SU-DHL-6 (cell line): ENCODE measurements around the gene FGF16.

Source experiments
- H2AFZ ChIP-seq: fragments of 200-600 bp; sonication (generic); 2 replicates; pipeline ENCODE4 v1.6.1; 2014; ENCODE audit warnings: low read depth, mild to moderate bottlenecking, moderate library complexity, mixed read lengths, antibody characterized with exemption, low read length; ENCODE audit not compliant: severe bottlenecking
- H3F3A ChIP-seq: fragments of 200-600 bp; shearing (Covaris generic); 2 replicates; pipeline ENCODE4 v1.6.0; 2016; ENCODE audit warnings: antibody characterized with exemption, mild to moderate bottlenecking; ENCODE audit not compliant: insufficient read depth
- H3K27ac ChIP-seq: fragments of 200-600 bp; sonication (generic); 2 replicates; pipeline ENCODE4 v1.5.1; 2016; ENCODE audit warnings: low read depth, mild to moderate bottlenecking, low read length, moderate library complexity, mixed read lengths
- H3K27me3 ChIP-seq: fragments of 200-600 bp; sonication (generic), shearing (Covaris generic); 2 replicates; pipeline ENCODE4 v1.6.0; 2014; ENCODE audit warnings: mild to moderate bottlenecking, low read length
- H3K36me3 ChIP-seq: fragments of 200-600 bp; sonication (generic); 2 replicates; pipeline ENCODE4 v1.6.1; 2014; ENCODE audit warnings: mild to moderate bottlenecking, low read length, mixed read lengths
- H3K4me2 ChIP-seq: fragments of 300-600, 200-600 bp; shearing (Covaris generic), sonication (generic); 2 replicates; pipeline ENCODE4 v1.6.0; 2014; ENCODE audit warnings: low read length, low read depth, mild to moderate bottlenecking; ENCODE audit not compliant: poor library complexity, severe bottlenecking
- H3K4me3 ChIP-seq: fragments of 200-600 bp; sonication (generic); 2 replicates; pipeline ENCODE4 v1.5.1; 2014; ENCODE audit warnings: antibody characterized with exemption, low read length, mild to moderate bottlenecking, mixed read lengths; ENCODE audit not compliant: insufficient read depth, poor library complexity, severe bottlenecking
- H3K79me2 ChIP-seq: fragments of 200-600 bp; sonication (generic); 2 replicates; pipeline ENCODE4 v1.6.1; 2014; ENCODE audit warnings: mild to moderate bottlenecking, low read length, moderate library complexity; ENCODE audit not compliant: insufficient read depth
- H3K9ac ChIP-seq: fragments of 200-600 bp; sonication (generic); 2 replicates; pipeline ENCODE4 v1.7.0; 2014; ENCODE audit warnings: mild to moderate bottlenecking, low read length
- H3K9me2 ChIP-seq: fragments of 200-600 bp; sonication (generic); replicated peaks from 2 replicates; pipeline ENCODE4 v1.6.1; 2014; ENCODE audit warnings: low read length; ENCODE audit not compliant: insufficient read depth
- H3K9me3 ChIP-seq: fragments of 200-600 bp; sonication (generic); 2 replicates; pipeline ENCODE4 v1.6.1; 2014; ENCODE audit warnings: low read length, mixed read lengths; ENCODE audit not compliant: insufficient read depth
- H4K20me1 ChIP-seq: fragments of 200-600 bp; sonication (generic); 2 replicates; pipeline ENCODE4 v1.6.1; 2014; ENCODE audit warnings: low read depth, mild to moderate bottlenecking, antibody characterized with exemption, low read length, moderate library complexity, mixed read lengths
- CTCF ChIP-seq: fragments of 200-600 bp; sonication (generic); IDR thresholded peaks from one replicate; pipeline ENCODE4 v1.5.1; 2017; ENCODE audit warnings: antibody characterized with exemption, mild to moderate bottlenecking, low read length, moderate library complexity; ENCODE audit not compliant: insufficient read depth, poor library complexity, severe bottlenecking
- EZH2phosphoT487 ChIP-seq: fragments of 200-600 bp; sonication (generic), shearing (Covaris generic); conservative IDR thresholded peaks from 2 replicates; pipeline ENCODE4 v1.6.1; 2018; ENCODE audit warnings: mild to moderate bottlenecking, antibody characterized with exemption, low read length, moderate library complexity, mixed read lengths

FGF16 gene

GRCh38 chrX:77428551-77428950 is 18.6 kb upstream of the FGF16 start:
- no peaks in the 10 kb centered on the region for H4K20me1 ChIP-seq
- H3K36me3 ChIP-seq = no peaks in the 10 kb centered on the region
- H3K4me2 ChIP-seq = no peak overlapping the region
- no peak overlapping the region for H3K9ac ChIP-seq
- H3K9me3 ChIP-seq = no peaks in the 10 kb centered on the region
- no peaks in the 10 kb centered on the region for H3K9me2 ChIP-seq
- H3K27ac ChIP-seq = no peak overlapping the region
- H3K27me3 ChIP-seq = no peaks in the 10 kb centered on the region
- H3K79me2 ChIP-seq = no peaks in the 10 kb centered on the region
- H3F3A ChIP-seq = no peaks in the 10 kb centered on the region
- no peak overlapping the region for H3K4me3 ChIP-seq
- no peak overlapping the region for H2AFZ ChIP-seq
- TF ChIP-seq EZH2phosphoT487 (no peak), CTCF (no peak)

- Histone ChIP-seq H3K27ac (no peak overlapping the region), H3F3A (no peaks in the 10 kb centered on the region), H3K4me3 (no peak overlapping the region), H3K9ac (no peak overlapping the region), H3K4me2 (no peak overlapping the region), H3K9me3 (no peaks in the 10 kb centered on the region), H3K9me2 (no peaks in the 10 kb centered on the region), H2AFZ (no peak overlapping the region), H3K27me3 (no peaks in the 10 kb centered on the region), H3K79me2 (no peaks in the 10 kb centered on the region), H4K20me1 (no peaks in the 10 kb centered on the region), H3K36me3 (no peaks in the 10 kb centered on the region)
- TF ChIP-seq CTCF (no peak), EZH2phosphoT487 (no peak)
These were observed 16.0 kb upstream of the FGF16 start for GRCh38 chrX:77431227-77431626.

GRCh38 chrX:77433001-77433400 is 14.2 kb upstream of the FGF16 start:
- no peak overlapping the region for H2AFZ ChIP-seq
- H3K4me3 ChIP-seq = no peak overlapping the region
- no peaks in the 10 kb centered on the region for H3F3A ChIP-seq
- H3K9me3 ChIP-seq = no peaks in the 10 kb centered on the region
- no peaks in the 10 kb centered on the region for H3K9me2 ChIP-seq
- H3K4me2 ChIP-seq = no peak overlapping the region
- TF ChIP-seq CTCF (no peak), EZH2phosphoT487 (no peak)
- H4K20me1 ChIP-seq = no peaks in the 10 kb centered on the region
- no peaks in the 10 kb centered on the region for H3K27me3 ChIP-seq
- no peak overlapping the region for H3K9ac ChIP-seq
- no peak overlapping the region for H3K27ac ChIP-seq
- no peaks in the 10 kb centered on the region for H3K79me2 ChIP-seq
- H3K36me3 ChIP-seq = no peaks in the 10 kb centered on the region

GRCh38 chrX:77434962-77435361 is 12.2 kb upstream of the FGF16 start:
- Histone ChIP-seq H3K27me3 (no peaks in the 10 kb centered on the region), H2AFZ (no peak overlapping the region), H3K79me2 (no peaks in the 10 kb centered on the region), H3F3A (no peaks in the 10 kb centered on the region), H3K9ac (no peak overlapping the region), H3K4me2 (no peak overlapping the region), H3K9me2 (no peaks in the 10 kb centered on the region), H3K9me3 (no peaks in the 10 kb centered on the region), H3K4me3 (no peak overlapping the region), H3K27ac (no peak overlapping the region), H4K20me1 (no peaks in the 10 kb centered on the region), H3K36me3 (no peaks in the 10 kb centered on the region)
- no peak for TF ChIP-seq EZH2phosphoT487
- no peak for TF ChIP-seq CTCF
